ENCODE measurements around the gene ATG7.
"Not testable (repeated sequence)": the region's sequence is repeated elsewhere in the genome, so short reads cannot be mapped to it uniquely, and the experiment has no call there.

Gene ATG7

DNA sequence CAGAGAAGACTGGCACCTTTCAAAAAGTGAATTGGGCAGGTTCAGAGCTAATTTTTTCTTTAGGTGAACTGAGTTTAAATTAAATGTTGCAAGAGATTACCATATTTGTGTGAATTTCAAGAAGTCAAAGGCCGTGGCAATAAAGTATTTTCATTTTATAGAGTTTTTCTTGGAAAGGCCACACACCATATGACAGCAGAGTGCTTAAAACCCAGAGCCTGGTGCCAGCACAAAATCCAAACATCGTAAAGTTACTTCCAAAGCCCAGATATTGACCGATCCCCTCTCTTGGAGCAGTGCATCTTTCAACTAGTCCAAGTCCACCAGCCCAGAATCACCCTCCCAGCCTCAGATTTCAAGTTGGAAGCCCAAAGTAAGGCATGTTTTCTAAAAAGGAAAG lies 207.0 kb downstream of the ATG7 start:
- no peak for DNase-seq (ENCODE audit: low read depth)
- TF ChIP-seq CTCF (IDR thresholded peaks at IDR 0.05; ENCODE audit: low read depth, low read length) (no peak), POLR2A (IDR thresholded peaks at IDR 0.05; ENCODE audit: extremely low read depth, insufficient read length) (no peak), MAX (IDR thresholded peaks at IDR 0.05; ENCODE audit: low read depth, low read length) (no peak), MYC (IDR thresholded peaks at IDR 0.05; ENCODE audit: low read depth, low read length) (no peak)
- H3K4me3 ChIP-seq (ENCODE audit: low read depth, low read length) = no peak overlapping the region

DNA sequence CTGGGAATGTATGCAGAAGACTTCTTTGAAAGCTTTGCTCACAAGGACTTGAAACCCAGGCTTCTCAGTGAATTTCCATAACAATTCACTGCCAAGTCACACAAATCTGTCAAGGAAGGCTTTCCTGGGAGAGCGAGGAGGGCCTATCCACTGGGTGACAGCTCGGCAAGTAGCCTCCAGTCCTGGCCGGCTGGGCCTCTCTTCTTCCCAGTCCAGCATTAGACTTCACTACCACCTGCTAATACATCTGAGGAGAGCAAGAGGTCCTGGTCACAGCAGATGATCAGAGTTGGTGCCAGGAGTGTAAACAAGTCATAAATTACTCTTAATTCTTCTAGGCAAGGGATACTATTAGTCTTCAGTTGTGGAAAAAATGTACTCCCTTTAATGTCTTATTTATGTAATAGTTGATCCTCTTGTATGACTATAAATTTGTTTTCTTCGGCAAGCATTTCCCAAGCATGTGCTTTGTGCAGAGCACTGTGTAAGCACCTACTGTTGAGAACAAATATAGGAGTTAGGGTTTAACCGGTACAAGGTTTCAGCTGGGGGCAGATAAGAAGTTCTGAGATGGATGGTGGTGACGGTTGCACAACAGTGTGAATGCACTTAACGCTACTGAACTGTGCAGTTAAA lies 208.6 kb downstream of the ATG7 start:
- DNase-seq (ENCODE audit: low read depth) = no peak
- H3K4me3 ChIP-seq (ENCODE audit: low read depth, low read length) = no peak overlapping the region
- TF ChIP-seq MYC (IDR thresholded peaks at IDR 0.05; ENCODE audit: low read depth, low read length) (no peak), CTCF (IDR thresholded peaks at IDR 0.05; ENCODE audit: low read depth, low read length) (no peak), MAX (IDR thresholded peaks at IDR 0.05; ENCODE audit: low read depth, low read length) (no peak), POLR2A (IDR thresholded peaks at IDR 0.05; ENCODE audit: extremely low read depth, insufficient read length) (no peak)

DNA sequence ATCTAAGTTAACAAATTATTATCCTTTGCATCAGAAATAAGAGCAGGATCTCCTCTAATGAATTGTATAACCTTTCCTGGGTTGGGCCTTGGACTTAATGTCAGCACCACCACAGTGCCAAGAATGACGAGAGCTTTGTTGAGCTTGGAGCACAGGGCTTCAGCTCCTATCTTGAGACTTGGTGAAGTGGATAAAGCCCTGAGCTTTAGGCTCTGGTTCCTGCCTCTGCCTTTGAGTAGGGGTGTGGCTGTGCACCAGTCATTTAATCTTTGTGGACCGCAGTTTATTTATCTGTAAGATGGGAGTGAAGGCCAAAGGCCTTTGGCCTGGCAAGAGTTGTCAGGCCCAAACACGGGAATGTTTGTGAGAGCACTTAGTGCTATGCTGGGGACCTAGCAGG lies 209.4 kb downstream of the ATG7 start:
- H3K4me3 ChIP-seq (ENCODE audit: low read depth, low read length) = no peak overlapping the region
- no peak for DNase-seq (ENCODE audit: low read depth)
- TF ChIP-seq MYC (IDR thresholded peaks at IDR 0.05; ENCODE audit: low read depth, low read length) = no peak
- no peak for TF ChIP-seq MAX (IDR thresholded peaks at IDR 0.05; ENCODE audit: low read depth, low read length)
- no peak for TF ChIP-seq POLR2A (IDR thresholded peaks at IDR 0.05; ENCODE audit: extremely low read depth, insufficient read length)
- TF ChIP-seq CTCF (IDR thresholded peaks at IDR 0.05; ENCODE audit: low read depth, low read length) = no peak

DNA sequence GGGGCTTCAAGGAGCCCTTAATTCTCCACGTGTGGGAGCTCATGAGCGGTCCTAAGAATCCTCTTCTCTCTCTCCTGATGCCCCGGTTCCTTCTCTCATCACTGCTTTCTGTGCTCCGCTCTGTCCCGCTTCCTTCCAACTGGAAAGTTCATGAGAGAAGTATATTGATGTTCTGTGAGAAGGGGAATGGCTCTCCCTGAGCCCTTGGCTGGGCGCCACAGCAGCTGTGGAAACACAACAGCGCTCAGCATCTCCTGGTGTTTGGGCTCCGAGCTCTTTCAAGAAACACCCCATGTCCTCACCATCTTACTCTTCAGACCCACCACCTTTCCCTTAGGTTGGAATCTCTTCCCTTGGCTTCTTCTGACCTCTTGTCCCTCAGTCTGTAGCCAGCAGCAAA lies 209.8 kb downstream of the ATG7 start:
- no peak overlapping the region for H3K4me3 ChIP-seq (ENCODE audit: low read depth, low read length)
- no peak for TF ChIP-seq POLR2A (IDR thresholded peaks at IDR 0.05; ENCODE audit: extremely low read depth, insufficient read length)
- no peak for TF ChIP-seq CTCF (IDR thresholded peaks at IDR 0.05; ENCODE audit: low read depth, low read length)
- TF ChIP-seq MAX (IDR thresholded peaks at IDR 0.05; ENCODE audit: low read depth, low read length) = no peak
- TF ChIP-seq MYC (IDR thresholded peaks at IDR 0.05; ENCODE audit: low read depth, low read length) = no peak
- no peak for DNase-seq (ENCODE audit: low read depth)

DNA sequence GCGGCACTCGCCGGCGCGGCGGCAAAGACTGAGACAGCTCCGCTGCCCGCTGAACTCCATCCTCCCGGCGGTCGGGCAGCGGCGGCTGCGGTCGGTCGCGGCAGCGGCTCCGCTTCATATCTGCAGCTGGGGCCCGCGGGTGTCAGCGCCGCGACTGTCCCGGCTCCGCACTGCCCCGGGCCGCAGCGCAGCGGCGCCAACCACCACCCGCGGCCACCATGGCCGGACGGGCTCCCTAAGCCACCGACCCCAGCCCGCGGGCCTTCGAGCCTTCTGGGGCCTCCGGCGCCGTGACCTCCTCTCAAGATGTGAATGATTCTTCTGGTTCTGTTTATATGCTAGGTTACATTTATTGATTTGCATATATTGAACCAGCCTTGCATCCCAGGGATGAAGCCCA lies 216.2 kb downstream of the ATG7 start:
- H3K4me3 ChIP-seq (ENCODE audit: low read depth, low read length); DNase-seq (ENCODE audit: low read depth): not testable (repeated sequence)

- TF ChIP-seq MYC (IDR thresholded peaks at IDR 0.05; ENCODE audit: low read depth, low read length) (no peak), CTCF (IDR thresholded peaks at IDR 0.05; ENCODE audit: low read depth, low read length) (no peak), POLR2A (IDR thresholded peaks at IDR 0.05; ENCODE audit: extremely low read depth, insufficient read length) (no peak), MAX (IDR thresholded peaks at IDR 0.05; ENCODE audit: low read depth, low read length) (no peak)
- no peak overlapping the region for H3K4me3 ChIP-seq (ENCODE audit: low read depth, low read length)
- no peak for DNase-seq (ENCODE audit: low read depth)
Observed at GRCh38 chr3:11494131-11494916, 222.1 kb downstream of the ATG7 start.

All from NB4 (cell line).